Erythroblast (primary cell): ENCODE data around the gene NTNG2.
"Not testable (repeated sequence)": the region's sequence is repeated elsewhere in the genome, so short reads cannot be mapped to it uniquely, and the experiment has no call there.

Experiments used
- GATA1 ChIP-seq: IDR thresholded peaks from 2 replicates; pipeline ENCODE4 v1.6.1; 2011; ENCODE audit warnings: low read depth, mild to moderate bottlenecking, control low read depth, low read length, moderate library complexity
- POLR2A ChIP-seq: IDR thresholded peaks from 2 replicates; pipeline ENCODE4 v1.6.1; 2011; ENCODE audit warnings: mild to moderate bottlenecking, low read length

DNA sequence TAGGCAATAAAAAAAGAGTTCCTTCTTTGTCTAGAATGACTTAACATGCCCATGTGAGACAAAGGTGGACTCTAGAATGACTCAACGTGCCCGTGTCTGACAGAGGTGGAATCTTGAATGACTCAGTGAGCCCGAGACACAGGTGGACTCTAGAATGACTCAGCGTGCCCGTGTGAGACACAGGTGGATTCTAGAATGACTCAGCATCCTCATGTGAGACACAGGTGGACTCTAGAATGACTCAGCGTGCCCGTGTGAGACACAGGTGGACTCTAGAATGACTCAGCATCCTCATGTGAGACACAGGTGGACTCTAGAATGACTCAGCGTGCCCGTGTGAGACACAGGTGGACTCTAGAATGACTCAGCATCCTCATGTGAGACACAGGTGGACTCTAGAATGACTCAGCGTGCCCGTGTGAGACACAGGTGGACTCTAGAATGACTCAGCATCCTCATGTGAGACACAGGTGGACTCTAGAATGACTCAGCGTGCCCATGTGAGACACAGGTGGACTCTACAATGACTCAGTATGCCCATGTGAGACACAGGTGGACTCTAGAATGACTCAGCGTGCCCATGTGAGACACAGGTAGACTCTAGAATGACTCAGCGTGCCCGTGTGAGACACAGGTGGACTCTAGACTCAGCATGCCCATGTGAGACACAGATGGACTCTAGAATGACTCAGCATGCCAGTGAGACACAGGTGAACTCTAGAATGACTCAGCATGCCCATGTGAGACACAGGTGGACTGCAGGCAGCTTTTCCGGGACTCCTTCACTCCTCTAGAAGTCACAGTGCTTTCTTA lies 108.1 kb downstream of the NTNG2 start:
- not testable (repeated sequence) for TF ChIP-seq POLR2A, GATA1
